Stimulated activated CD4-positive, alpha-beta T cell treated with anti-CD3 and anti-CD28 coated beads, Interleukin-15, amount 100 ng/mL, for 48 hours (primary cell): ENCODE data around the gene TMEM169.
"Not testable (repeated sequence)": the region's sequence is repeated elsewhere in the genome, so short reads cannot be mapped to it uniquely, and the experiment has no call there.

Experiments used
- DNase-seq, 2 donors: peaks; one replicate each; pipeline ENCODE4 v3.0.0-alpha.2; 2020; ENCODE audit warnings: low read depth in 2 of 2

Gene TMEM169

DNA sequence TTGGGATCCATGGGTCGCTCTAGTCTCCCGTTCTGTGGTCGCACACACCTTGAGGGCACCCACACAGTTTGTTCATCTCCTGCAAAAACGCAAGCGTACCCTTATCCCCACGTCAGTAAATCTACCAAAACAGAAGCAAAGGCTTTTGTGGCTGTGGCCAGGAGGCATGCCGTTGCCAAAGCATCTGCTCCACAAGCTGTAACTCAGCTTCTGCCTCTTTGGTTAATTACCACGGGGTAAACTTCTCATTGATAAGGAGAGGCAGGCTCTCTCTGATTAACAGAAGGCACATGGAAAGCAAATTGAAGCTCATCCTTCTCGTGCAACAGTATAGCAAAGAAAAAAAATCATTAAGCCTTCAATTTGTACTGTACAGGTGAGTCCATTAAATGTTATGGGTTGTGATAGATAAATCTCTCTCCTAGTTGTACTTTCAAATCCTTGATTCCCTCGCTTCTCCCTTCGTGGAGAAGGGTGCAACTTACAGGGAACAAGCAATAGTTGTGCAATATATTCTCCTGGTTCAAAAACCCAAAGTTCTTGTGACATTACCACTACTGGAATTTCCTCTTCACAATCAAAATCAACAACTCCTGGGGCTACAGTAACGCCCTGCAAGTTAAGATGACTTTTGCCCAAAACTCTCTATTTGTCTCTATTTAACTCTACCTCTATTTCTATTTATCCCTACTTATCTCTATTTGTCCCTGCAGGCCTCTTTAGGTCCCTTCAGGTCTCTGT is 10.4 kb upstream of the TMEM169 start:
- DNase-seq, result no peak

GRCh38 chr2:216072473-216072872 is 9.2 kb upstream of the TMEM169 start:
- no peak for DNase-seq

GRCh38 chr2:216073773-216074172 is 7.9 kb upstream of the TMEM169 start:
- DNase-seq, result no peak

DNA sequence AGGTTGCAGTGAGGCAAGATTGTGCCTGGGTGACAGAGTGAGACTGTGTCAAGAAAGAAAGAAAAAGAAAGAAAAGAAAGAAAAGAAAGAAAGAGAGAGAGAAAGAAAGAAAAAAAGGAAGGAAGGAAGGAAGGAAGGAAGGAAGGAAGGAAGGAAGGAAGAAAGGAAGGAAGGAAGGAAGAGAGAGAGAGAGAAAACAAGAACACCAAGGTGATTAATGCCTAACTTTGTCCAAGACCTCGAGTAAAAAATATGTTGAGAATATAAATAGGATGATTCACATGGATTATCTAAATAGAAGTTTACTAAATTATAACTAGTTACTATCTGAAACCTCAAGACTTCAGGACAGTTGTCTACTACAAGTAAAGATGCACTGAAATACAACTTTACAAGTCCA is 7.3 kb upstream of the TMEM169 start:
- no peak for DNase-seq

DNA sequence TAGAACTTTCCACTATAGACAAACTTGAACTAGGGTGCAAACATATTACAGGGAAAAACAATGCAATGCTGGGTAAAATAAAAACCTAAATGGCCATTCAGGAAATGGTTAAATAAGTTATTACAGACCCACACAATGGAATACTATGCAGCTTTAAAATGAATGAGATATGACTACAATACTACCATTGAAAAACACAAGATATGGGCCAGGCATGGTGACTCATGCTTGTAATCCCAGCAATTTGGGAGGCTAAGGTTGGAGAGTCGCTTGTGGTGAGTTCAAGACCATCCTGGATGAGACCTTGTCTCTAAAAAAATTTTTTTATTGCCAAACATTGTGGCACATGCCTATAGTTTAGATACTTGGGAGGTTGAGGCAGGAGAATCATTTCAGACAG is 6.9 kb upstream of the TMEM169 start:
- DNase-seq, result no peak

- no peak for DNase-seq
Observed at GRCh38 chr2:216075510-216076485, 5.9 kb upstream of the TMEM169 start.

GRCh38 chr2:216078776-216079175 is 2.9 kb upstream of the TMEM169 start:
- no peak for DNase-seq

GRCh38 chr2:216080048-216080447 is 1.7 kb upstream of the TMEM169 start:
- DNase-seq, result not testable (repeated sequence)

- DNase-seq, result no peak
Observed at GRCh38 chr2:216081012-216081411, 707 bp upstream of the TMEM169 start.

DNA sequence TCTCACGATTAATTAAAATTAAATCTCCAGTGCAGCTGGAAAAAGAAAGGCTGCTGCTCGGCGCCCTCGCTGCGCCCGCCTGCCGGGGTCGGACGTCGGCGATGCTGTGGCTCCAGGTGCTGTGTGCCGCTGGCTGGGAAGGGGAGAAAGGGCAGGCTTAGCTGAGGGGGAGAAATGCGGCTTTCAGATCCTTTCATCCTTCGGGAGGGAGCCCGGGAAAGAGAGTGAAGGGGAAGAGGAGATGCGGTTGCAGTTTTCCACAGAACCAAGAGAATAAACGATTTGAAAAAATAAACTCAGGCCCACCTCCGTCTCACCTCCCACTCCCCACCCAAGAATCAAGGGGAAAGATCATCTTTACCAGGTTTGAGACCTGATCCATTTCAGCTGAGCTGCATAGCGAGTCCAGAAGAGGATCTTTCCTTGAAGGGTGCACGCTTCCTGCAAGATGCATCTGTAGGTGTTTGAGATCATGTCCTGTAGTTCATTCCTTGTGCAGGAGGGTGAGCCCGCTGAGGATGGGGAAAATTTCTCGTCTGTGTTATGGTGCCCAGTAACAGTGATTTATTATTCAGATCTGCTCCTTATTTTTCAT is 495 bp downstream of the TMEM169 start:
- DNase-seq, result no peak

DNA sequence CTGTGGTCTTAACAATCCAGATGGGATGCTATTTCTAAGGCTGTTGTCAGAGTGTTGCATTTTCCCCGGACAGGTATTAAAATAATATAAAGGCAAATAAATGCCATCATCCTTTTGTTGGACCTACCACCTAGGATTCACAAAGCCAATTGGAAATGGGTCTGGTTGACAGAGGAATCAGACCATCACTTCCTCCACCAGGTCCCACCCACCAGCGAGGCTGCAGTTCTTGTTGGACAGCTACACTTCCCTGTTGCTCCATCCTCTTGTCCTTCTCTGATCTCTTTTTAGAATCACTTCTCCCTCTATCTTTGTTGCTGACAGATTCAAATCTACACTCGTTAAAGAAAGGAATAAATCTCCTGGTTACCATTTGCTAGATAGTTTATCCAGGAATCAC is 1.1 kb downstream of the TMEM169 start:
- no peak for DNase-seq

DNA sequence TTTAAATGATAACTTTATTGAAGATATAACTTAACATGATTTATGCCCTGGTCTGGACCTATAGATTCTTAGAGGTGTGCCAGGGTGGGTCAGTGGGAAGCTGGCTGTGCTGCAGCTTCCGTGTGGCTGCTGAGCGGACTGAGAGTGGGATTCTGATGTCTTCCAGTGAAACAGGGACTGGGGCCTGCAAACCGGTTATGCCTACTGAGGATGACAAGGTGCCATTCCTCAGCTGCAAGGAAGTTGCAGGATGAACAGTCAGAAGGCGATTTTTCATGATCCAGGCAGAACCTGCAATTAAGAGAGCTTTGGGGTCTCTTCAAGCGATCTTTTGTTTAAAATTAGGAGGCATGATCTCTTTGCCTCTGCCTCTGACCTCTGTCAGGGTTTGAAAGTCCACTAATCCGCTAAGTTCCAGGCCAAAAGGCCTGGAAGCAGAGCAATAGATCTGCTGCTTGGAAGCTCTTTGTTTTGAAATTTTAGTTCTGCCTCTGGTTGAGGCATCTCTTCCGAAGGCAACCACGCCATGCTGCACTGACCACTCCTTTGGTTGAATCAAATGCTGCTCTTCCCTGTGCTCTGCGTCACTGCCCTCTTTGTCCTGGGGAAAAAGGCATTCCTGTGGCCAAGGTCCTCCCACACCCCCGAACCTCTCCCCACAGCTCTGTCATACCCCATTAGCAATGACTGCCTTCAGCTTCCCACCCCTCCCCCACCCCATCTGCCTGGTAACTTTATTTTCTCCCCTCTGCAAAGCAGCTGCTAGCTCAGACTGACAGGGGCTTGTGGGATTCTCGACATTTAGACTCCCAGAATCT is 2.0 kb downstream of the TMEM169 start:
- DNase-seq, result no peak

DNA sequence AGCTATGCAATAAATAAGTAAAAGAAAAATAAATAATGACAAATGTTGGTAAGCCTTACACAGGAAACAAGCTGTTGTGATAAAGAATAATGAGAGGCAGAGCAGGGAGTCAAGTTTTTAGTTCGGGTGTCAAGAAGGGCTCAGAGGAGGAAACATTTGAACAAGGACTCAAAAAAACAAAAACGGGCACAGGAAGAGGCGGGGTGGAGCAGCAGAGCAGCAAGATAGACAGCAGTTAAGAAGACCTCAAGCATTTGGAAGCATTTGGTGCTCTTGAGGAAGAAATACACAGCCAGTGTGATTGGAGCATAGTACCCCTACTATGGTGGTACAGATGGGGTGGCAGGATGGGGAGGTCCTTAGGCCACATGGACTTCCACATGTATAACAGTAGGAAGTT is 2.8 kb downstream of the TMEM169 start:
- no peak for DNase-seq

- DNase-seq, result no peak
Observed at GRCh38 chr2:216086207-216086893, 4.6 kb downstream of the TMEM169 start.

DNA sequence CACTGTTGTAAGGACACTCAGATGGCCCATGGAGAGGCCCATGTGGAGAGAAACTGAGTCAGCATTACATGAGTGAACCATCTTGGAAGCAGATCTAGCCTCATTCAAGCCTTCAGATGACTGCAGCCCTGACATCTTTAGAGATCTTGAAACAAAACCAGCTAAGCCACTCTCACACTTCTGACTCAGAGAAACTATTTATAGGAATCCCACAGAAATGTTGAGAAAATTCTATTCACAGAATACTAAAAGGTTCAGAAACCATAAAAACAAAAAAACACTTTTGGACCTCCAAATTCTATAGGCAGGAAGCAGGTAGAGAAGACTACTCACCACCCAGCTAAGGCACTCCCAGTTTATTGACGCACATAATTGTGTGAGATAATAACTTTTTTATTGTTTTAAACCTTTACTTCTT is 8.7 kb downstream of the TMEM169 start:
- DNase-seq, result no peak

DNA sequence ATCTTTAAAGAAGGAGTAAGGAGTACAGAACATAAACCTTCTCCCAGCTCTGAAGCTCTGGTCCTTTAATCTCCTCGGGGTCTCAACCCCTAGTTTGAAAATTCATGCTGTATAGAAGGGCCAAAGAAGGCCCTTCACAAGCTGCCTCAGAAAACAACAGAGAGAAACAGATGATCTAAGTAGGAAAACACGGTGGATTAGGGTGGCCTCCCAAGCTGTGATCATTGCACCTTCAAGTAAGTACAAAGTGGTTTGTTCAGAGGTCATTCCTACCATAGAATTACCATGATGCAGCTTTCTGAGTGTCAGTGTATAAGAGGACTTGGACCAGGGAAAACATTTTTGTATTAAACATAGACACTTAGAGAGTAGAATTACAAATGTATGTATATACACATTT is 10.9 kb downstream of the TMEM169 start:
- no peak for DNase-seq

DNA sequence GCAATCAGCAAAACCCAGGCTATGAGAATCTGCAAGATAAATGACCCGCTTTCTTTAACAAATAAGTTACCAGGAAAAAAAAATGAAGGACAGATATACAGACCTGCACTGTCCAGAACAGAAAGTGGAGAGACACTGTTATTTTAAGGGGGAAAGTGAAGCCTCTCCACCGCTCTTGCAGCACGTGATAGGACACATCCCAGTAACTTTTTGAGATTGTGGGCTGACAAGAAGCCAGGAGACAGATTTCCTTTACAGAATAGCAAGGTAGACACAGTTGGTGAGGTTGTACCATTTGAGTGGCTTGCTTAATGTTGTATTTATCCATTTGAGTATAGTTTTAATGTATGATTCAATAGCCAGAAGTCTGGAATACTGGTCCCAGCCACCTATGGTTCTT is 13.0 kb downstream of the TMEM169 start:
- no peak for DNase-seq

- DNase-seq, result no peak
Observed at GRCh38 chr2:216098421-216099334, 17.0 kb downstream of the TMEM169 start.

- no peak for DNase-seq
Observed at GRCh38 chr2:216101109-216101508, 19.4 kb downstream of the TMEM169 start.

DNA sequence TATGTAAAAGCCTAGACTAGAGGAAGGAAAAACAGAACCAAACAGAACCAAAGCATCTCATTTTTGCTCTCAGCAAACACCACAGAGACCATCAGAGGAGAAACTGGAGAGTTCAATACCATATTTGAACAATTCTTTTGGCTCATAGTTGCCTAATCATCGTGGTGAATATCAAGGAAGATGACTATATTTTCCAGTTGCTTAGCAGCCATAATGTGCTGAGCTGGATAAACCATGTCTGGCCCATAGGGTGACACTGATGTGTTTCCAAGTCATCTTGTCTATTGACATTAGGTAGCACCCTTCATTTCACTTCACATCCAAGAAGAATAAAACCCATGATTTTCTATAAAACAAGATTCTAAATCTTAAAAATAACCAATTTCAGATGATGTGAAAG is 21.5 kb downstream of the TMEM169 start:
- no peak for DNase-seq
